Measurements from ENCODE around the gene POU2AF2. TPM values are rescaled to one million over a fixed set of nuclear protein-coding genes. Genes with fewer than 3 reads are reported as not detected.

Gene POU2AF2
- total and polyA plus RNA-seq, 2 of the 8 experiments (the other 6 are each of a cell fraction or from before 2014, with no cell fraction given), result not detected

DNA sequence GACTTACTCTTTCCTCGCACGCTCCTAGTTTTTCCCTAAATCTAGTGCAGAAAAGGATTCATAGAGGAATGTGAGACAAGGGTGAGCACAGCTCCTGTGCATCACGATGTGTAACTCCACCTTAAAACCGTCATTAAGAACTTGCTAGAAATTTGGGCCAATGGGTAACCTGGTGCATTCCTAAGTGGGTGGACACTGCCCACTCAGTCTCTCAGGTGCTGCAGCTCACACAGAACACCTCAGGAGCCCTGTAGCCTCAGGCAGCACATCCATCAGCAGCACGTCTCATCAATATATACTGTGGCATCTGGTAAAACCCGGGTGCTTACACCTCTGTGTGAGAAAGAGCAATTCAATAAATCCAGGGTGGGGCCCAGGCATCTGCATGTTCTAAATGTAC lies 65.2 kb downstream of the POU2AF2 start:
- Histone ChIP-seq H3K79me1 (ENCODE audit: low read depth, low read length) (no peaks in the 10 kb centered on the region), H3K27ac (ENCODE audit: low read depth, low read length) (no peak overlapping the region), H3K4me2 (ENCODE audit: insufficient read depth in 1 of 2, low read depth in 2 of 2, low read length in 2 of 2) (no peak overlapping the region), H2AK5ac (ENCODE audit: low read depth, low read length) (no peak overlapping the region), H3K23ac (ENCODE audit: insufficient read length) (no peak overlapping the region), H2BK5ac (ENCODE audit: low read depth, low read length) (no peak overlapping the region), H3K79me2 (ENCODE audit: control insufficient read depth in 1 of 2, insufficient read depth in 2 of 2, low read length in 2 of 2) (no peaks in the 10 kb centered on the region), H3K9me3 (ENCODE audit: insufficient read depth in 2 of 2, low read depth in 1 of 2, low read length in 1 of 2) (no peaks in the 10 kb centered on the region), H4K20me1 (replicated peaks in 1 of 2; ENCODE audit: control insufficient read depth in 1 of 2, insufficient read depth in 2 of 2, low read length in 2 of 2) (no peaks in the 10 kb centered on the region), H3K4ac (replicated peaks; ENCODE audit: insufficient read length, low read depth, low read length) (no peak overlapping the region), H3K18ac (ENCODE audit: extremely low read depth, low read length) (no peak overlapping the region), H3K14ac (ENCODE audit: insufficient read length) (no peak overlapping the region), H2BK20ac (ENCODE audit: low read length) (no peak overlapping the region), H3K36me3 (ENCODE audit: control insufficient read depth in 2 of 4, insufficient read depth in 4 of 4, low read length in 3 of 4) (no peaks in the 10 kb centered on the region), H3K4me3 (ENCODE audit: extremely low read depth in 1 of 4, insufficient read depth in 2 of 4, low read depth in 3 of 4, low read length in 4 of 4) (no peak overlapping the region), H2AFZ (ENCODE audit: low read length) (no peak overlapping the region), H4K8ac (ENCODE audit: extremely low read depth, insufficient read depth, low read length) (no peak overlapping the region), H3K27me3 (replicated peaks in 1 of 4; ENCODE audit: control insufficient read depth in 3 of 4, extremely low read depth in 1 of 4, insufficient read depth in 3 of 4, low read length in 3 of 4) (no peaks in the 10 kb centered on the region), H2BK15ac (ENCODE audit: low read length) (no peak overlapping the region), H2BK12ac (ENCODE audit: low read depth, low read length) (no peak overlapping the region), H3K56ac (replicated peaks; ENCODE audit: insufficient read length, low read depth, low read length) (no peak overlapping the region), H4K91ac (replicated peaks; ENCODE audit: insufficient read length, low read length) (no peak overlapping the region), H4K5ac (ENCODE audit: insufficient read length, low read depth, low read length) (no peak overlapping the region), H3K4me1 (replicated peaks in 1 of 4; ENCODE audit: control insufficient read depth in 3 of 4, insufficient read depth in 4 of 4, low read length in 3 of 4) (no peaks in the 10 kb centered on the region), H3K9ac (replicated peaks in 1 of 4; ENCODE audit: extremely low read depth in 1 of 4, low read depth in 3 of 4, low read length in 3 of 4) (no peak overlapping the region), H2BK120ac (replicated peaks; ENCODE audit: low read depth, low read length) (no peak overlapping the region), H3K23me2 (ENCODE audit: low read depth, low read length) (peaks cover 4% of the 10 kb centered on the region; the same call in 1 of the 2 replicates)
- 85% methylated on average over 6 of the region's 6 CpGs; no CpG with 5 or more reads in 1 of the 2 experiments for WGBS, 2 experiments (ENCODE audit: extremely low coverage in 1 of 2, insufficient coverage in 1 of 2, insufficient read length in 1 of 2, insufficient replicate concordance in 2 of 2, low coverage in 1 of 2, low lambda C conversion rate in 2 of 2, missing lambda C conversion rate in 1 of 2)
- CTCF ChIA-PET (ENCODE audit: partially characterized antibody), result interaction anchor here (0.7 to 3.8 kb wide), 5 partner anchors 13 to 118 kb away, joined by 3 to 17 read pairs (median 3); no protein-coding TSS in a partner anchor
- DNase-seq (ENCODE audit: low read depth in 1 of 2, low spot score in 2 of 2) (no peak), FAIRE-seq (no peak)
- POLR2A ChIA-PET (ENCODE audit: partially characterized antibody), result no interaction called here
- TF ChIP-seq KDM1A (IDR thresholded peaks at IDR 0.05; ENCODE audit: borderline replicate concordance, low read length) (no peak), MAFK (IDR thresholded peaks at IDR 0.05; ENCODE audit: low read depth, low read length) (no peak), SRF (IDR thresholded peaks at IDR 0.05; ENCODE audit: low read depth, low read length) (no peak), CTBP2 (IDR thresholded peaks at IDR 0.05; ENCODE audit: borderline replicate concordance, insufficient read depth, insufficient read length, low read length) (no peak), HDAC2 (IDR thresholded peaks at IDR 0.05; ENCODE audit: borderline replicate concordance in 1 of 2, low read depth in 2 of 2, low read length in 2 of 2) (no peak), NANOG (IDR thresholded peaks at IDR 0.05; ENCODE audit: insufficient read depth, low read depth, low read length, poor library complexity, severe bottlenecking) (no peak), POLR2AphosphoS5 (IDR thresholded peaks at IDR 0.05; ENCODE audit: low read depth, low read length) (no peak), ZNF274 (IDR thresholded peaks at IDR 0.05; ENCODE audit: borderline replicate concordance, extremely low read depth, low read length) (no peak), SUZ12 (IDR thresholded peaks at IDR 0.05; ENCODE audit: low read length) (no peak), GABPA (IDR thresholded peaks at IDR 0.05; ENCODE audit: borderline replicate concordance, insufficient read depth, low read length) (no peak), TAF1 (IDR thresholded peaks at IDR 0.05; ENCODE audit: low read depth, low read length) (no peak), CHD2 (IDR thresholded peaks at IDR 0.05; ENCODE audit: low read length) (no peak), SAP30 (IDR thresholded peaks at IDR 0.05; ENCODE audit: insufficient read depth, insufficient replicate concordance, low read length) (no peak)

All from H1 (cell line).